Lower lobe of right lung (tissue), 2 donors: ENCODE data around the gene KIF25. TPM values are rescaled to one million over a fixed set of nuclear protein-coding genes. Genes with fewer than 3 reads are reported as not detected.

Source experiments
- ATAC-seq, 2 donors: fragments of 200-7000 bp; cut with Tn5 transposase; one replicate each; pipeline ENCODE4 v1.9.1; 2020 to 2022; ENCODE audit warnings: mild to moderate bottlenecking in 2 of 2, moderate library complexity in 2 of 2
- DNase-seq: peaks from one replicate; pipeline ENCODE4 v3.0.0-alpha.2; 2020
- H3K27ac ChIP-seq: fragments of 200-600 bp; one replicate; pipeline ENCODE4 v1.8.0; 2022
- H3K27me3 ChIP-seq: fragments of 200-600 bp; one replicate; pipeline ENCODE4 v1.8.0; 2022; ENCODE audit warnings: low read depth
- H3K36me3 ChIP-seq: fragments of 200-600 bp; one replicate; pipeline ENCODE4 v1.8.0; 2022; ENCODE audit warnings: mild to moderate bottlenecking
- H3K4me1 ChIP-seq: fragments of 200-600 bp; one replicate; pipeline ENCODE4 v1.8.0; 2022
- H3K4me3 ChIP-seq: fragments of 200-600 bp; one replicate; pipeline ENCODE4 v1.8.0; 2022; ENCODE audit warnings: mild to moderate bottlenecking
- H3K9me3 ChIP-seq: fragments of 200-600 bp; one replicate; pipeline ENCODE4 v1.8.0; 2022
- intact Hi-C: fragments of 100-400 bp; cut with DNase I; formaldehyde crosslinking; loops from one replicate; pipeline ENCODE4 v1.11.0; 2022
- total RNA-seq: library from RNA; stranded (reverse); fragmentation: NEBNext Ultra II Directional; extraction: Animal tissue kit (Norgen Biotek cat#: 25700); gene quantifications from one replicate; pipeline ENCODE4 v1.2.1, GENCODE V29; 2021
- TF ChIP-seq, protein P1 (sequence below): fragments of 200-600 bp; IDR thresholded peaks from one replicate; pipeline ENCODE4 v1.8.0; 2022; ENCODE audit warnings: antibody characterized with exemption, mild to moderate bottlenecking
- donor health status: DM: no; HTN: yes; CAD: no; lungs with severe emphysema.

The KIF25 gene
- total RNA-seq, 1 donor from 2014 or later = 0.56 TPM

- H3K27me3 ChIP-seq = no peaks in the 10 kb centered on the region
- intact Hi-C loops = no loop called here
- ATAC-seq (no peak), DNase-seq (no peak)
- no peaks in the 10 kb centered on the region for H3K9me3 ChIP-seq
- no peaks in the 10 kb centered on the region for H3K36me3 ChIP-seq
- TF ChIP-seq, protein P1, sequence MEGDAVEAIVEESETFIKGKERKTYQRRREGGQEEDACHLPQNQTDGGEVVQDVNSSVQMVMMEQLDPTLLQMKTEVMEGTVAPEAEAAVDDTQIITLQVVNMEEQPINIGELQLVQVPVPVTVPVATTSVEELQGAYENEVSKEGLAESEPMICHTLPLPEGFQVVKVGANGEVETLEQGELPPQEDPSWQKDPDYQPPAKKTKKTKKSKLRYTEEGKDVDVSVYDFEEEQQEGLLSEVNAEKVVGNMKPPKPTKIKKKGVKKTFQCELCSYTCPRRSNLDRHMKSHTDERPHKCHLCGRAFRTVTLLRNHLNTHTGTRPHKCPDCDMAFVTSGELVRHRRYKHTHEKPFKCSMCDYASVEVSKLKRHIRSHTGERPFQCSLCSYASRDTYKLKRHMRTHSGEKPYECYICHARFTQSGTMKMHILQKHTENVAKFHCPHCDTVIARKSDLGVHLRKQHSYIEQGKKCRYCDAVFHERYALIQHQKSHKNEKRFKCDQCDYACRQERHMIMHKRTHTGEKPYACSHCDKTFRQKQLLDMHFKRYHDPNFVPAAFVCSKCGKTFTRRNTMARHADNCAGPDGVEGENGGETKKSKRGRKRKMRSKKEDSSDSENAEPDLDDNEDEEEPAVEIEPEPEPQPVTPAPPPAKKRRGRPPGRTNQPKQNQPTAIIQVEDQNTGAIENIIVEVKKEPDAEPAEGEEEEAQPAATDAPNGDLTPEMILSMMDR = no peak
- no peak overlapping the region for H3K4me3 ChIP-seq
- peak overlapping the region; percentile 67 for H3K27ac ChIP-seq
- H3K4me1 ChIP-seq = peaks cover 35% of the 10 kb centered on the region
These were observed 34.7 kb downstream of the KIF25 start for GRCh38 chr6:168032005-168032760.

DNA sequence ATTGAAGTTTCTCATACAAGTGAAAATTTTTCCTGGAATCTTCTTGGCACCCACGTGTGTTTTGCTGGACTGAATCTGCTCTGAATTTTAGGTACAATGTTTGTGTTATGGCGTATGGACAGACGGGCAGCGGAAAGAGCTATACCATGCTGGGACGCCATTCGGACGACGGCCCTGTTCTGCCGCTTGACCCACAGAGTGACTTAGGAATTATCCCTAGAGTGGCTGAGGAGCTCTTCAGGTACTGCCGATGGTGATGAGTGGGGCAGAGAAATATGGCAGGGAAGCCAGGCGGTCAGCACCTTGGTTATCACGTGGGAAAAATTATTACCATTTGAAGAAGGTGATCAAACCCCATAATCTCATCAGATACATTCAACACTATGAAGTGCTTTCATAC lies 36.3 kb downstream of the KIF25 start:
- TF ChIP-seq, protein P1 = no peak
- Histone ChIP-seq H3K27me3 (no peaks in the 10 kb centered on the region), H3K27ac (no peak overlapping the region), H3K9me3 (peaks cover 3% of the 10 kb centered on the region), H3K36me3 (no peaks in the 10 kb centered on the region), H3K4me3 (no peak overlapping the region), H3K4me1 (peaks cover 35% of the 10 kb centered on the region)
- ATAC-seq (no peak), DNase-seq (no peak)
- intact Hi-C loops = no loop called here

- ATAC-seq (no peak), DNase-seq (no peak)
- H3K27ac ChIP-seq = peak overlapping the region; percentile 81
- H3K9me3 ChIP-seq = peaks cover 10% of the 10 kb centered on the region
- TF ChIP-seq, protein P1 = no peak
- H3K4me1 ChIP-seq = peaks cover 35% of the 10 kb centered on the region
- no peaks in the 10 kb centered on the region for H3K27me3 ChIP-seq
- H3K36me3 ChIP-seq = no peaks in the 10 kb centered on the region
- intact Hi-C loops = no loop called here
- no peak overlapping the region for H3K4me3 ChIP-seq
These were observed 37.1 kb downstream of the KIF25 start for GRCh38 chr6:168034537-168034936.

DNA sequence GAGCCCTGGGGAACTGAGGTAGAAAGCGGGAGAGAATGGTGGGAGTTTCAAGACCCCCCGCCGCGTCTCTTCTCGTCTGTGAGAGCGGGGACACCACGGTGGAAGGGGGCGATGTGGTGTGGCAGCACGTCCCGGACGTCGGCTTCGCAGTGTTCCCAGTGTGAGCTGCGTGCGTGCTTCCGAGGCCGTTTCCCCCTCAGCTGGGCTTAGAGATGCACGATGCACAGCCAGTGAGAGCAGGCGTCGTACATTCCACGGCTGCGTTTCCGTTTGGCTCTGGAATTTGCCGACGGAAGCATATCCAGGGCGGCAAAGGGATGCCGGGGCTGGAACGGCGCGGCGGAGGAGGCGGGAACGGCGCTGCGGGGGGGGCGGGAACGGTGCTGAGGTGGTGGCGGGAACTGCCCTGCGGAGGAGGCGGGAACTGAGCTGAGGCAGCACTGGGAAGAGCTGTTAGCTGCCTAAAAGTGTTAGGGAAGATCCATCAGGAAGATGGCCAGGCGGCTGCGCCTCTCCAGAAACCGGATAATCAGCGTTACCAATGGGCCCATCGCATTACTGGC lies 37.7 kb downstream of the KIF25 start:
- Histone ChIP-seq H3K36me3 (no peaks in the 10 kb centered on the region), H3K27me3 (no peaks in the 10 kb centered on the region), H3K4me1 (peaks cover 35% of the 10 kb centered on the region), H3K4me3 (peak overlapping the region; percentile 51), H3K9me3 (peaks cover 16% of the 10 kb centered on the region), H3K27ac (peak overlapping the region; percentile 81)
- TF ChIP-seq, protein P1 = no peak
- DNase-seq (peak; percentile 72), ATAC-seq (peak; percentile 73)
- intact Hi-C loops = no loop called here

- ATAC-seq (peak; percentile 45 to 60), DNase-seq (peak; percentile 44)
- Histone ChIP-seq H3K4me1 (peaks cover 30% of the 10 kb centered on the region), H3K27ac (peak overlapping the region; percentile 81), H3K36me3 (no peaks in the 10 kb centered on the region), H3K4me3 (peak overlapping the region; percentile 51), H3K9me3 (peaks cover 22% of the 10 kb centered on the region), H3K27me3 (no peaks in the 10 kb centered on the region)
- intact Hi-C loops = no loop called here
- TF ChIP-seq, protein P1 = no peak
These were observed 38.4 kb downstream of the KIF25 start for GRCh38 chr6:168035661-168036545.
